Measurements from ENCODE around the gene GNLY.

The GNLY gene

GRCh38 chr2:85744741-85745601 is 50.8 kb downstream of the GNLY start:
- TF ChIP-seq ZNF70 (CRISPR knock-in tag; IDR thresholded peaks at IDR 0.05) = no peak
- TF ChIP-seq ESRRG (CRISPR knock-in tag; IDR thresholded peaks at IDR 0.05) = no peak
- no peak for TF ChIP-seq ZNF565 (CRISPR knock-in tag; conservative IDR thresholded peaks at IDR 0.05; ENCODE audit: low read depth)
- TF ChIP-seq CSDC2 (CRISPR knock-in tag; IDR thresholded peaks at IDR 0.05) = no peak
- ATAC-seq = no peak

DNA sequence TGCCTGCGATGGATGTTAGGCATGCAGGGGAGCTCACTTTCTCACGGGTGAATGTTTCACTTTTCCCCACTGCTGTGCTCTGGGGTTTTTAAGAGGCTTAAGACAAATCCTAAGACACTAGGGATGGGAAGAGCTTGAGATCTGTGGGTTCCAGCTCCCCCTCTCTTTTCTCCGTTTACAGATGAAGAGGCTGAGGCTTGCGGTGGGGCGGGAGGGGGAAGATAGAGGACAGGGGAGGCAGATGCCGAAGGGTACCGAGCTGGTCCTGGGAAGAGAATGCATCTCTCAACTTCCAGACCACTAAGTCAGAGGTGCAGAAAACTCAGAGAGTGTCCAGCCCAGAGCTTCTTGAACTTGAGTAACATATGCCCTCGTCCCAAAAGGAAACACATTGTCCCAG is 51.5 kb downstream of the GNLY start:
- no peak for ATAC-seq
- TF ChIP-seq, protein P1, sequence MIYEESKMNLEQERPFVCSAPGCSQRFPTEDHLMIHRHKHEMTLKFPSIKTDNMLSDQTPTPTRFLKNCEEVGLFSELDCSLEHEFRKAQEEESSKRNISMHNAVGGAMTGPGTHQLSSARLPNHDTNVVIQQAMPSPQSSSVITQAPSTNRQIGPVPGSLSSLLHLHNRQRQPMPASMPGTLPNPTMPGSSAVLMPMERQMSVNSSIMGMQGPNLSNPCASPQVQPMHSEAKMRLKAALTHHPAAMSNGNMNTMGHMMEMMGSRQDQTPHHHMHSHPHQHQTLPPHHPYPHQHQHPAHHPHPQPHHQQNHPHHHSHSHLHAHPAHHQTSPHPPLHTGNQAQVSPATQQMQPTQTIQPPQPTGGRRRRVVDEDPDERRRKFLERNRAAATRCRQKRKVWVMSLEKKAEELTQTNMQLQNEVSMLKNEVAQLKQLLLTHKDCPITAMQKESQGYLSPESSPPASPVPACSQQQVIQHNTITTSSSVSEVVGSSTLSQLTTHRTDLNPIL (CRISPR knock-in tag; IDR thresholded peaks at IDR 0.05; ENCODE audit: low read depth) = no peak
- TF ChIP-seq CSDC2 (CRISPR knock-in tag; IDR thresholded peaks at IDR 0.05) (no peak), PATZ1 (CRISPR knock-in tag; IDR thresholded peaks at IDR 0.05; ENCODE audit: borderline replicate concordance) (no peak), TOX (CRISPR knock-in tag; IDR thresholded peaks at IDR 0.05; ENCODE audit: borderline replicate concordance) (no peak), ZNF70 (CRISPR knock-in tag; IDR thresholded peaks at IDR 0.05) (no peak), GLIS3 (CRISPR knock-in tag; IDR thresholded peaks at IDR 0.05) (no peak), ESRRG (CRISPR knock-in tag; IDR thresholded peaks at IDR 0.05) (no peak), TCF4 (CRISPR knock-in tag; IDR thresholded peaks at IDR 0.05; ENCODE audit: borderline replicate concordance) (no peak), POU6F1 (CRISPR knock-in tag; IDR thresholded peaks at IDR 0.05; ENCODE audit: borderline replicate concordance, low read depth) (no peak), ISL1 (CRISPR knock-in tag; IDR thresholded peaks at IDR 0.05) (no peak), ZNF565 (CRISPR knock-in tag; conservative IDR thresholded peaks at IDR 0.05; ENCODE audit: low read depth) (no peak), RARB (CRISPR knock-in tag; IDR thresholded peaks at IDR 0.05) (no peak), BACH2 (CRISPR knock-in tag; IDR thresholded peaks at IDR 0.05; ENCODE audit: borderline replicate concordance) (no peak), OSR1 (CRISPR knock-in tag; IDR thresholded peaks at IDR 0.05) (no peak), ZFP3 (CRISPR knock-in tag; IDR thresholded peaks at IDR 0.05) (no peak), ZC3H10 (CRISPR knock-in tag; IDR thresholded peaks at IDR 0.05) (no peak)
- TF ChIP-seq, protein P2, sequence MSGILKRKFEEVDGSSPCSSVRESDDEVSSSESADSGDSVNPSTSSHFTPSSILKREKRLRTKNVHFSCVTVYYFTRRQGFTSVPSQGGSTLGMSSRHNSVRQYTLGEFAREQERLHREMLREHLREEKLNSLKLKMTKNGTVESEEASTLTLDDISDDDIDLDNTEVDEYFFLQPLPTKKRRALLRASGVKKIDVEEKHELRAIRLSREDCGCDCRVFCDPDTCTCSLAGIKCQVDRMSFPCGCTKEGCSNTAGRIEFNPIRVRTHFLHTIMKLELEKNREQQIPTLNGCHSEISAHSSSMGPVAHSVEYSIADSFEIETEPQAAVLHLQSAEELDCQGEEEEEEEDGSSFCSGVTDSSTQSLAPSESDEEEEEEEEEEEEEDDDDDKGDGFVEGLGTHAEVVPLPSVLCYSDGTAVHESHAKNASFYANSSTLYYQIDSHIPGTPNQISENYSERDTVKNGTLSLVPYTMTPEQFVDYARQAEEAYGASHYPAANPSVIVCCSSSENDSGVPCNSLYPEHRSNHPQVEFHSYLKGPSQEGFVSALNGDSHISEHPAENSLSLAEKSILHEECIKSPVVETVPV (CRISPR knock-in tag; IDR thresholded peaks at IDR 0.05) = no peak
- TF ChIP-seq, protein P3, sequence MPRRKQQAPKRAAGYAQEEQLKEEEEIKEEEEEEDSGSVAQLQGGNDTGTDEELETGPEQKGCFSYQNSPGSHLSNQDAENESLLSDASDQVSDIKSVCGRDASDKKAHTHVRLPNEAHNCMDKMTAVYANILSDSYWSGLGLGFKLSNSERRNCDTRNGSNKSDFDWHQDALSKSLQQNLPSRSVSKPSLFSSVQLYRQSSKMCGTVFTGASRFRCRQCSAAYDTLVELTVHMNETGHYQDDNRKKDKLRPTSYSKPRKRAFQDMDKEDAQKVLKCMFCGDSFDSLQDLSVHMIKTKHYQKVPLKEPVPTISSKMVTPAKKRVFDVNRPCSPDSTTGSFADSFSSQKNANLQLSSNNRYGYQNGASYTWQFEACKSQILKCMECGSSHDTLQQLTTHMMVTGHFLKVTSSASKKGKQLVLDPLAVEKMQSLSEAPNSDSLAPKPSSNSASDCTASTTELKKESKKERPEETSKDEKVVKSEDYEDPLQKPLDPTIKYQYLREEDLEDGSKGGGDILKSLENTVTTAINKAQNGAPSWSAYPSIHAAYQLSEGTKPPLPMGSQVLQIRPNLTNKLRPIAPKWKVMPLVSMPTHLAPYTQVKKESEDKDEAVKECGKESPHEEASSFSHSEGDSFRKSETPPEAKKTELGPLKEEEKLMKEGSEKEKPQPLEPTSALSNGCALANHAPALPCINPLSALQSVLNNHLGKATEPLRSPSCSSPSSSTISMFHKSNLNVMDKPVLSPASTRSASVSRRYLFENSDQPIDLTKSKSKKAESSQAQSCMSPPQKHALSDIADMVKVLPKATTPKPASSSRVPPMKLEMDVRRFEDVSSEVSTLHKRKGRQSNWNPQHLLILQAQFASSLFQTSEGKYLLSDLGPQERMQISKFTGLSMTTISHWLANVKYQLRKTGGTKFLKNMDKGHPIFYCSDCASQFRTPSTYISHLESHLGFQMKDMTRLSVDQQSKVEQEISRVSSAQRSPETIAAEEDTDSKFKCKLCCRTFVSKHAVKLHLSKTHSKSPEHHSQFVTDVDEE (CRISPR knock-in tag; IDR thresholded peaks at IDR 0.05) = no peak

- TF ChIP-seq PPARA (CRISPR knock-in tag; IDR thresholded peaks at IDR 0.05; ENCODE audit: borderline replicate concordance) (no peak), CSDC2 (CRISPR knock-in tag; IDR thresholded peaks at IDR 0.05) (no peak), ZC3H10 (CRISPR knock-in tag; IDR thresholded peaks at IDR 0.05) (no peak), GLIS3 (CRISPR knock-in tag; IDR thresholded peaks at IDR 0.05) (no peak)
- TF ChIP-seq, protein P2 (CRISPR knock-in tag; IDR thresholded peaks at IDR 0.05) = no peak
- ATAC-seq = no peak
Measured at GRCh38 chr2:85746321-85747004, 52.3 kb downstream of the GNLY start.

Data from SK-N-SH treated with all-trans-retinoic acid at 6 μM for 48 hours (cell line).